GM12878 (cell line): ENCODE results near the gene ACTL10. TPM values are rescaled to one million over a fixed set of nuclear protein-coding genes. Genes with fewer than 3 reads are reported as not detected.

Experiments used
- ATAC-seq: fragments of 200-7000 bp; cut with Tn5 transposase; 3 replicates; pipeline ENCODE4 v1.9.1; 2020; ENCODE audit warnings: mild to moderate bottlenecking, moderate library complexity
- BruUV-seq: library from RNA; stranded (reverse); fragments of 400-500 nt; replicated peaks from 2 replicates; lab custom pipeline; 2021; lab: Mats Ljungman, UMichigan
- CTCF ChIA-PET: fragments of 300-600 bp; sonication (Branson Sonifier 250); formaldehyde crosslinking; extraction: SDS; loops from one replicate; lab custom pipeline; 2021; ENCODE audit warnings: inconsistent platforms; lab: Yijun Ruan, JAX
- POLR2A ChIA-PET: fragments of 350-600 bp; formaldehyde crosslinking; extraction: SDS; loops from one replicate; lab custom pipeline; 2021; ENCODE audit warnings: inconsistent platforms; lab: Charles Lee
- RAD21 ChIA-PET: fragments of 300-600 bp; sonication (Branson Sonifier 250); formaldehyde crosslinking; loops from one replicate; lab custom pipeline; 2023; ENCODE audit warnings: antibody characterized with exemption; ENCODE audit not compliant: unreplicated experiment; lab: Charles Lee
- SMC1A ChIA-PET: fragments of 300-600 bp; sonication (Branson Sonifier 250); formaldehyde crosslinking; loops from one replicate; lab custom pipeline; 2023; ENCODE audit not compliant: unreplicated experiment, uncharacterized antibody; lab: Charles Lee
- DNase-seq: peaks from one replicate; pipeline ENCODE4 v3.0.0-alpha.2; 2011; ENCODE audit warnings: low read depth, low spot score
- FAIRE-seq: peaks from 3 replicates; lab custom pipeline; 2011; peaks lifted over from hg19 to GRCh38; lab: Jason Lieb, UNC
- H2AFZ ChIP-seq: 2 replicates; pipeline ENCODE4 v1.6.0; 2011; ENCODE audit warnings: low read depth, low read length, control low read depth; ENCODE audit not compliant: control insufficient read depth
- H3K27ac ChIP-seq: 2 replicates; pipeline ENCODE4 v1.5.1; 2011; ENCODE audit warnings: control low read depth; ENCODE audit not compliant: control insufficient read depth, insufficient read depth
- H3K27me3 ChIP-seq, 2 experiments: replicated peaks in 1 of 2; 2 replicates each; pipeline versions ENCODE4 v1.6.0 to v1.6.1; 2011; ENCODE audit warnings: low read length in 1 of 2; ENCODE audit not compliant: control insufficient read depth in 2 of 2, insufficient read depth in 2 of 2
- H3K36me3 ChIP-seq, 2 experiments: 2 replicates each; pipeline ENCODE4 v1.5.1; 2011; ENCODE audit warnings: low read length in 1 of 2; ENCODE audit not compliant: control insufficient read depth in 2 of 2, insufficient read depth in 2 of 2
- H3K4me1 ChIP-seq: 2 replicates; pipeline ENCODE4 v1.6.1; 2011; ENCODE audit warnings: mild to moderate bottlenecking, low read length, moderate library complexity, mixed read lengths; ENCODE audit not compliant: control insufficient read depth, insufficient read depth
- H3K4me2 ChIP-seq: 2 replicates; pipeline ENCODE4 v1.6.0; 2011; ENCODE audit warnings: control low read depth; ENCODE audit not compliant: control insufficient read depth, insufficient read depth
- H3K4me3 ChIP-seq: fragments of 200-600 bp; sonication (generic); 2 replicates; pipeline ENCODE4 v1.5.1; 2016
- H3K79me2 ChIP-seq: 2 replicates; pipeline ENCODE4 v1.6.0; 2011; ENCODE audit warnings: low read length; ENCODE audit not compliant: control insufficient read depth, insufficient read depth
- H3K9ac ChIP-seq: 2 replicates; pipeline ENCODE4 v1.8.0; 2011; ENCODE audit warnings: low read length, control low read depth, mixed read lengths; ENCODE audit not compliant: control insufficient read depth, insufficient read depth
- H3K9me3 ChIP-seq: replicated peaks from 3 replicates; pipeline ENCODE4 v1.5.1; 2011; ENCODE audit warnings: mild to moderate bottlenecking, low read length; ENCODE audit not compliant: control insufficient read depth, insufficient read depth
- H4K20me1 ChIP-seq: 2 replicates; pipeline ENCODE4 v1.6.0; 2011; ENCODE audit not compliant: control insufficient read depth, insufficient read depth
- CEBPB ChIP-seq, 2 experiments: fragments of 150-350 bp in 1 of 2; IDR thresholded peaks; 2 replicates each; pipeline ENCODE4 v1.6.1; 2012 to 2014; ENCODE audit warnings: low read depth in 2 of 2, low read length in 2 of 2, borderline replicate concordance in 1 of 2, inconsistent platforms in 1 of 2
- EP300 ChIP-seq, 2 experiments: fragments of 150-350 bp in 1 of 2; IDR thresholded peaks; 2 replicates each; pipeline ENCODE4 v1.6.1; 2011 to 2012; ENCODE audit warnings: low read depth in 2 of 2, low read length in 2 of 2, borderline replicate concordance in 1 of 2, improper control_type of control experiment in 1 of 2, inconsistent platforms in 1 of 2; ENCODE audit not compliant: control insufficient read depth in 1 of 2
- FOXM1 ChIP-seq: IDR thresholded peaks from 2 replicates; pipeline ENCODE4 v1.6.1; 2012; ENCODE audit warnings: low read depth, mild to moderate bottlenecking, inconsistent platforms, low read length, moderate library complexity
- NFXL1 ChIP-seq: fragments of 450-650 bp; IDR thresholded peaks from 2 replicates; pipeline ENCODE4 v1.6.1; 2017; ENCODE audit warnings: antibody characterized with exemption, mild to moderate bottlenecking, borderline replicate concordance
- NKRF ChIP-seq: fragments of 450-650 bp; conservative IDR thresholded peaks from 2 replicates; pipeline ENCODE4 v1.6.1; 2017; ENCODE audit warnings: mild to moderate bottlenecking, moderate library complexity
- RB1 ChIP-seq: fragments of 450-650 bp; formaldehyde crosslinking; IDR thresholded peaks from 2 replicates; pipeline ENCODE4 v1.6.1; 2017; ENCODE audit warnings: mild to moderate bottlenecking, borderline replicate concordance
- RELB ChIP-seq: fragments of 450-650 bp; IDR thresholded peaks from 2 replicates; pipeline ENCODE4 v1.6.1; 2017; ENCODE audit warnings: low read depth, mild to moderate bottlenecking, moderate library complexity
- RFX5 ChIP-seq: IDR thresholded peaks from 2 replicates; pipeline ENCODE4 v1.6.1; 2011; ENCODE audit warnings: low read depth, low read length, improper control_type of control experiment
- RUNX3 ChIP-seq: IDR thresholded peaks from 2 replicates; pipeline ENCODE4 v1.6.1; 2012; ENCODE audit warnings: low read length, inconsistent platforms
- SMAD1 ChIP-seq: fragments of 450-650 bp; IDR thresholded peaks from 2 replicates; pipeline ENCODE4 v1.6.1; 2018; ENCODE audit warnings: mild to moderate bottlenecking, low read depth; ENCODE audit not compliant: partially characterized antibody
- SPI1 ChIP-seq: IDR thresholded peaks from 2 replicates; pipeline ENCODE4 v1.6.1; 2011; ENCODE audit warnings: low read depth, mild to moderate bottlenecking, low read length, moderate library complexity, borderline replicate concordance; ENCODE audit not compliant: insufficient read depth
- TBL1XR1 ChIP-seq: IDR thresholded peaks from 2 replicates; pipeline ENCODE4 v1.6.1; 2012; ENCODE audit warnings: low read depth, low read length, improper control_type of control experiment
- ZNF622 ChIP-seq: fragments of 450-650 bp; IDR thresholded peaks from 2 replicates; pipeline ENCODE4 v1.6.1; 2017; ENCODE audit warnings: mild to moderate bottlenecking, inconsistent platforms
- WGBS: methylation state at CpG from one replicate; pipeline ENCODE4 v1.1.6; 2016; ENCODE audit warnings: low lambda C conversion rate; ENCODE audit not compliant: insufficient replicate concordance, insufficient coverage; ENCODE audit errors: missing lambda C conversion rate; 5-methylcytosine and 5-hydroxymethylcytosine counted together
- in situ Hi-C: fragments of 300-500 bp; cut with MboI; formaldehyde crosslinking; loops from 9 replicates; pipeline ENCODE4 v1.14.3; 2018; ENCODE audit warnings: mixed read lengths
- intact Hi-C: fragments of 100-400 bp; cut with micrococcal nuclease; formaldehyde crosslinking; loops from one replicate; pipeline ENCODE4 v1.14.2; 2022; ENCODE audit not compliant: unreplicated experiment
- polyA plus RNA-seq, 11 experiments: library from polyadenylated mRNA; depleted of rRNA in 4 of 11; unstranded in 6 of 11; stranded (reverse) in 5 of 11; fragments of >200 nt; fragmentation: Nextera tagmentation in 4 of 11; fragmentation: Illumina TruSeq in 1 of 11; extraction: Ambion mirVana in 4 of 11; extraction: Trizol in 1 of 11; gene quantifications; 1 replicate in 1 of 11; 2 replicates in 10 of 11; pipeline versions ENCODE4 v1.2.1 to v1.2.3, GENCODE V29; 2011 to 2016; ENCODE audit warnings: inconsistent platforms in 2 of 11, missing spikeins in 2 of 11, low read depth in 1 of 11
- total RNA-seq, 4 experiments: library from RNA; depleted of rRNA in 3 of 4; stranded (reverse); fragments of >200 nt in 3 of 4; fragmentation: Illumina TruSeq in 1 of 4; extraction: Trizol in 1 of 4; gene quantifications; 2 replicates each; pipeline versions ENCODE4 v1.2.1 to v1.2.3, GENCODE V29; 2013 to 2021

ACTL10 gene
- total and polyA plus RNA-seq, 10 of the 15 experiments (the other 5 are each of a cell fraction or from before 2014, with no cell fraction given) = 0.12 to 5.0 (median 0.89) TPM

GRCh38 chr20:33703498-33704137, 36.9 kb downstream of the ACTL10 start (continued):
- no peak for TF ChIP-seq RB1

GRCh38 chr20:33704197-33704924, 37.6 kb downstream of the ACTL10 start:
- Histone ChIP-seq H3K4me3 (no peak overlapping the region), H3K36me3 (no peaks in the 10 kb centered on the region), H3K9me3 (no peaks in the 10 kb centered on the region), H3K9ac (no peak overlapping the region), H3K27ac (no peak overlapping the region), H4K20me1 (no peaks in the 10 kb centered on the region), H2AFZ (no peak overlapping the region), H3K79me2 (no peaks in the 10 kb centered on the region), H3K4me2 (no peak overlapping the region), H3K4me1 (no peaks in the 10 kb centered on the region), H3K27me3 (no peaks in the 10 kb centered on the region)
- in situ Hi-C loops = no loop called here
- WGBS = 93% methylated on average over 11 of the region's 11 CpGs
- ChIA-PET RAD21 (no interaction called here), CTCF (no interaction called here), SMC1A (no interaction called here), POLR2A (no interaction called here)
- intact Hi-C loops = no loop called here
- FAIRE-seq = no peak
- no peak for DNase-seq
- no TSS peak for BruUV-seq
- no peak for ATAC-seq
- TF ChIP-seq ZNF622 (no peak), NFXL1 (no peak), NKRF (no peak), TBL1XR1 (no peak), RUNX3 (no peak), CEBPB (IDR thresholded peaks at IDR 0.05; ENCODE audit: borderline replicate concordance in 1 of 2, low read depth in 2 of 2, low read length in 2 of 2) (no peak), EP300 (IDR thresholded peaks at IDR 0.05; ENCODE audit: borderline replicate concordance in 1 of 2, control insufficient read depth in 1 of 2, low read depth in 2 of 2, low read length in 2 of 2) (no peak), FOXM1 (no peak), RFX5 (no peak), SPI1 (no peak), SMAD1 (no peak), RELB (no peak)
